ENCODE results near the gene ENDOG.

The ENDOG gene

GRCh38 chr9:128802482-128802881 is 15.8 kb upstream of the ENDOG start:
- DNase-seq, result no peak

GRCh38 chr9:128805661-128806060 is 12.6 kb upstream of the ENDOG start:
- peak in 7 of 14 donors; percentile 15 to 61 (median 36) for DNase-seq

- DNase-seq, result no peak
Measured at GRCh38 chr9:128807827-128808226, 10.5 kb upstream of the ENDOG start.

GRCh38 chr9:128808543-128808942 is 9.8 kb upstream of the ENDOG start:
- DNase-seq, result no peak

GRCh38 chr9:128809036-128809599 is 9.2 kb upstream of the ENDOG start:
- DNase-seq, result no peak

- DNase-seq, result no peak
Measured at GRCh38 chr9:128809831-128810230, 8.5 kb upstream of the ENDOG start.

- DNase-seq, result no peak
Measured at GRCh38 chr9:128810873-128811272, 7.4 kb upstream of the ENDOG start.

- peak in 3 of 14 donors; percentile 39 to 51 (median 40) for DNase-seq
Measured at GRCh38 chr9:128818839-128819715, 777 bp downstream of the ENDOG start.

- DNase-seq, result peak in 1 of 14 donors; percentile 55
Measured at GRCh38 chr9:128819716-128820664, 1.7 kb downstream of the ENDOG start.

- no peak for DNase-seq
Measured at GRCh38 chr9:128820665-128821583, 2.6 kb downstream of the ENDOG start.

- DNase-seq, result no peak
Measured at GRCh38 chr9:128821584-128822406, 3.5 kb downstream of the ENDOG start.

GRCh38 chr9:128822407-128823042 is 4.2 kb downstream of the ENDOG start:
- no peak for DNase-seq

GRCh38 chr9:128823362-128823902 is 5.1 kb downstream of the ENDOG start:
- DNase-seq, result no peak

GRCh38 chr9:128823903-128824406 is 5.7 kb downstream of the ENDOG start:
- DNase-seq, result no peak

- DNase-seq, result no peak
Measured at GRCh38 chr9:128824911-128825310, 6.6 kb downstream of the ENDOG start.

GRCh38 chr9:128825923-128826700 is 7.8 kb downstream of the ENDOG start:
- no peak for DNase-seq

- DNase-seq, result no peak
Measured at GRCh38 chr9:128828267-128828666, 10.0 kb downstream of the ENDOG start.

GRCh38 chr9:128828719-128829452 is 10.6 kb downstream of the ENDOG start:
- DNase-seq, result no peak
